Esophagus squamous epithelium (tissue), 5 donors: ENCODE measurements around the gene ATG10. TPM values are rescaled to one million over a fixed set of nuclear protein-coding genes. Genes with fewer than 3 reads are reported as not detected.
"Not testable (repeated sequence)": the region's sequence is repeated elsewhere in the genome, so short reads cannot be mapped to it uniquely, and the experiment has no call there.

ENCODE experiments used
- DNase-seq: peaks from one replicate; lab custom pipeline; 2025; lab: John Stamatoyannopoulos, UW
- H3K27ac ChIP-seq, 4 donors: fragments of 200-600 bp; sonication (generic); one replicate each; pipeline ENCODE4 v1.5.1; 2016 to 2019; ENCODE audit warnings: mild to moderate bottlenecking in 1 of 4
- H3K27me3 ChIP-seq, 4 donors: fragments of 200-600 bp; sonication (generic); 1 replicate in 3 of 4; 2 replicates in 1 of 4; pipeline versions ENCODE4 v1.5.1 to v1.6.0; 2017 to 2021; ENCODE audit warnings: antibody characterized with exemption in 1 of 4
- H3K36me3 ChIP-seq, 3 donors: fragments of 200-600 bp; sonication (generic); one replicate each; pipeline ENCODE4 v1.5.1; 2016 to 2019
- H3K4me1 ChIP-seq, 3 donors: fragments of 200-600 bp; sonication (generic); one replicate each; pipeline ENCODE4 v1.5.1; 2017 to 2019
- H3K4me3 ChIP-seq, 4 donors: fragments of 200-600 bp; sonication (generic); 1 replicate in 3 of 4; 2 replicates in 1 of 4; pipeline ENCODE4 v1.5.1; 2016 to 2019; ENCODE audit warnings: mild to moderate bottlenecking in 2 of 4, moderate library complexity in 1 of 4
- H3K9me3 ChIP-seq, 3 donors: fragments of 200-600 bp; sonication (generic); one replicate each; pipeline ENCODE4 v1.5.1; 2016 to 2019
- CTCF ChIP-seq, 6 experiments: fragments of 450-650 bp in 4 of 6; fragments of 200-600 bp in 2 of 6; sonication (generic) in 2 of 6; IDR thresholded peaks; one replicate each; pipeline ENCODE4 v1.5.1; 2016 to 2019; ENCODE audit warnings: antibody characterized with exemption in 6 of 6, mild to moderate bottlenecking in 4 of 6, moderate library complexity in 4 of 6
- POLR2A ChIP-seq, 4 donors: fragments of 450-650 bp; IDR thresholded peaks; one replicate each; pipeline ENCODE4 v1.6.1; 2017; ENCODE audit warnings: antibody characterized with exemption in 4 of 4, mild to moderate bottlenecking in 4 of 4, moderate library complexity in 3 of 4
- WGBS, 2 donors: methylation state at CpG; one replicate each; pipeline ENCODE4 v1.1.5; 2018; 5-methylcytosine and 5-hydroxymethylcytosine counted together
- intact Hi-C: fragments of 100-400 bp; cut with DNase I; formaldehyde crosslinking; loops from one replicate; pipeline ENCODE4 v1.15.0; 2022
- total RNA-seq, 4 donors: library from RNA; depleted of rRNA; stranded (reverse); fragments of >200 nt; gene quantifications; one replicate each; pipeline ENCODE4 v1.1.0, GENCODE V29; 2016
- donor health status: DM: yes; HTN: yes; CAD: no.

ATG10 gene
- total RNA-seq, 4 donors from 2014 or later = 3.1 to 7.8 (median 6.1) TPM

GRCh38 chr5:82050955-82051354 is 79.1 kb downstream of the ATG10 start:
- TF ChIP-seq POLR2A (IDR thresholded peaks at IDR 0.05) (no peak), CTCF (IDR thresholded peaks at IDR 0.05) (no peak)

GRCh38 chr5:82054004-82054710 is 82.3 kb downstream of the ATG10 start:
- H3K27ac ChIP-seq = no peak overlapping the region
- DNase-seq = no peak
- H3K9me3 ChIP-seq = no peaks in the 10 kb centered on the region
- H3K36me3 ChIP-seq = no peaks in the 10 kb centered on the region
- no peak for TF ChIP-seq POLR2A (IDR thresholded peaks at IDR 0.05)
- TF ChIP-seq CTCF (IDR thresholded peaks at IDR 0.05) = no peak
- 90 to 91% methylated on average over 3 of the region's 3 CpGs for WGBS, 2 donors
- peaks cover 0 to 10% (median 0%) of the 10 kb centered on the region in 3 donors for H3K4me1 ChIP-seq
- H3K27me3 ChIP-seq = no peaks in the 10 kb centered on the region
- no peak overlapping the region for H3K4me3 ChIP-seq
- intact Hi-C loops = no loop called here

More at GRCh38 chr5:82050955-82051354, 79.1 kb downstream of the ATG10 start:
- intact Hi-C loops = no loop called here
- no peak for DNase-seq
- Histone ChIP-seq H3K4me1 (peaks cover 0 to 15% (median 4%) of the 10 kb centered on the region in 3 donors), H3K27me3 (no peaks in the 10 kb centered on the region), H3K27ac (no peak overlapping the region), H3K9me3 (no peaks in the 10 kb centered on the region), H3K4me3 (no peak overlapping the region), H3K36me3 (no peaks in the 10 kb centered on the region)
- WGBS, 2 donors = 86 to 92% methylated on average over 4 of the region's 4 CpGs

GRCh38 chr5:82057051-82057450 is 85.2 kb downstream of the ATG10 start:
- intact Hi-C loops = no loop called here

GRCh38 chr5:82058710-82059109 is 86.9 kb downstream of the ATG10 start:
- H3K4me1 ChIP-seq = no peaks in the 10 kb centered on the region
- TF ChIP-seq POLR2A (IDR thresholded peaks at IDR 0.05) (no peak), CTCF (IDR thresholded peaks at IDR 0.05) (no peak)
- H3K9me3 ChIP-seq = no peaks in the 10 kb centered on the region
- no peak overlapping the region for H3K4me3 ChIP-seq
- DNase-seq = no peak
- no peaks in the 10 kb centered on the region for H3K27me3 ChIP-seq
- WGBS, 2 donors = 32 to 60% methylated on average over 1 of the region's 1 CpG
- intact Hi-C loops = no loop called here
- H3K36me3 ChIP-seq = peaks cover 0 to 5% (median 0%) of the 10 kb centered on the region in 3 donors
- no peak overlapping the region for H3K27ac ChIP-seq

More at GRCh38 chr5:82057051-82057450, 85.2 kb downstream of the ATG10 start:
- Histone ChIP-seq H3K27me3 (no peaks in the 10 kb centered on the region), H3K9me3 (no peaks in the 10 kb centered on the region), H3K27ac (no peak overlapping the region), H3K4me1 (peaks cover 0 to 5% (median 0%) of the 10 kb centered on the region in 3 donors), H3K4me3 (no peak overlapping the region), H3K36me3 (no peaks in the 10 kb centered on the region)
- no peak for DNase-seq
- TF ChIP-seq POLR2A (IDR thresholded peaks at IDR 0.05) = no peak

GRCh38 chr5:82066791-82067190 is 95.0 kb downstream of the ATG10 start:
- Histone ChIP-seq H3K4me3 (no peak overlapping the region), H3K9me3 (no peaks in the 10 kb centered on the region), H3K4me1 (peaks cover 0 to 5% (median 0%) of the 10 kb centered on the region in 3 donors), H3K27me3 (no peaks in the 10 kb centered on the region), H3K27ac (no peak overlapping the region), H3K36me3 (peaks cover 0 to 5% (median 0%) of the 10 kb centered on the region in 3 donors)
- no peak for DNase-seq
- intact Hi-C loops = no loop called here
- TF ChIP-seq CTCF (IDR thresholded peaks at IDR 0.05) (no peak), POLR2A (IDR thresholded peaks at IDR 0.05) (no peak)

- H3K4me3 ChIP-seq, intact Hi-C loops, H3K4me1 ChIP-seq, H3K36me3 ChIP-seq, DNase-seq, H3K27me3 ChIP-seq, H3K27ac ChIP-seq, H3K9me3 ChIP-seq: not testable (repeated sequence)
- 88 to 97% methylated on average over 2 to 3 of the region's 3 CpGs for WGBS, 2 donors
Observed at GRCh38 chr5:82068042-82068441, 96.2 kb downstream of the ATG10 start.
